H1 (cell line): Measurements from ENCODE around the gene NAPA. TPM values are rescaled to one million over a fixed set of nuclear protein-coding genes. Genes with fewer than 3 reads are reported as not detected.

Source experiments
- CTCF ChIA-PET: fragments of 300-600 bp; sonication (Branson Sonifier 250); formaldehyde crosslinking; loops from one replicate; lab custom pipeline; 2021; ENCODE audit not compliant: partially characterized antibody; lab: Charles Lee
- POLR2A ChIA-PET: fragments of 300-600 bp; sonication (Branson Sonifier 250); formaldehyde crosslinking; loops from one replicate; lab custom pipeline; 2021; ENCODE audit warnings: inconsistent platforms; ENCODE audit not compliant: partially characterized antibody; lab: Charles Lee
- DNase-seq, 2 experiments: peaks; one replicate each; pipeline versions ENCODE4 v3.0.0 to v3.0.0-alpha.2; 2010 to 2022; ENCODE audit warnings: low spot score in 2 of 2, low read depth in 1 of 2, mixed read lengths in 1 of 2
- FAIRE-seq: peaks from 2 replicates; lab custom pipeline; 2011; peaks lifted over from hg19 to GRCh38; lab: Jason Lieb, UNC
- H2AFZ ChIP-seq: 2 replicates; pipeline ENCODE4 v1.8.1; 2012; ENCODE audit warnings: low read length, inconsistent platforms
- H2AK5ac ChIP-seq: 2 replicates; pipeline ENCODE4 v1.6.1; 2013; ENCODE audit warnings: low read depth, low read length
- H2BK120ac ChIP-seq: replicated peaks from 2 replicates; pipeline ENCODE3; 2013; ENCODE audit warnings: low read depth, low read length, inconsistent platforms
- H2BK12ac ChIP-seq: 2 replicates; pipeline ENCODE4 v1.6.1; 2013; ENCODE audit warnings: low read depth, low read length
- H2BK15ac ChIP-seq: 2 replicates; pipeline ENCODE4 v1.6.1; 2013; ENCODE audit warnings: low read length
- H2BK20ac ChIP-seq: 2 replicates; pipeline ENCODE4 v1.6.1; 2013; ENCODE audit warnings: low read length
- H2BK5ac ChIP-seq: 2 replicates; pipeline ENCODE4 v1.6.1; 2013; ENCODE audit warnings: low read depth, low read length
- H3K14ac ChIP-seq: 2 replicates; pipeline ENCODE4 v1.6.1; 2013; ENCODE audit warnings: inconsistent platforms; ENCODE audit not compliant: insufficient read length
- H3K18ac ChIP-seq: 2 replicates; pipeline ENCODE4 v1.6.1; 2013; ENCODE audit warnings: low read length; ENCODE audit errors: extremely low read depth
- H3K23ac ChIP-seq: 2 replicates; pipeline ENCODE4 v1.6.1; 2013; ENCODE audit warnings: inconsistent platforms; ENCODE audit not compliant: insufficient read length
- H3K23me2 ChIP-seq: 2 replicates; pipeline ENCODE4 v1.6.1; 2013; ENCODE audit warnings: low read depth, low read length
- H3K27ac ChIP-seq: 2 replicates; pipeline ENCODE4 v1.6.1; 2011; ENCODE audit warnings: low read depth, low read length, inconsistent platforms
- H3K27me3 ChIP-seq, 4 experiments: replicated peaks in 1 of 4; 1 replicate in 1 of 4; 2 replicates in 3 of 4; pipeline versions ENCODE4 v1.6.1 to v1.8.1; 2011 to 2013; ENCODE audit warnings: low read length in 3 of 4, mild to moderate bottlenecking in 3 of 4, inconsistent platforms in 2 of 4, mixed read lengths in 2 of 4, moderate library complexity in 1 of 4; ENCODE audit not compliant: control insufficient read depth in 3 of 4, insufficient read depth in 3 of 4; ENCODE audit errors: extremely low read depth in 1 of 4
- H3K36me3 ChIP-seq, 4 experiments: 2 replicates each; pipeline versions ENCODE4 v1.6.1 to v1.8.1; 2011 to 2013; ENCODE audit warnings: mild to moderate bottlenecking in 4 of 4, low read length in 3 of 4, moderate library complexity in 2 of 4, control low read depth in 1 of 4, inconsistent platforms in 1 of 4; ENCODE audit not compliant: insufficient read depth in 4 of 4, control insufficient read depth in 2 of 4
- H3K4ac ChIP-seq: replicated peaks from 2 replicates; pipeline ENCODE3; 2013; ENCODE audit warnings: low read length, low read depth, mixed read lengths, inconsistent platforms; ENCODE audit not compliant: insufficient read length
- H3K4me1 ChIP-seq, 4 experiments: replicated peaks in 1 of 4; 1 replicate in 1 of 4; 2 replicates in 3 of 4; pipeline versions ENCODE4 v1.6.1 to v1.8.1; 2011 to 2013; ENCODE audit warnings: low read length in 3 of 4, inconsistent platforms in 2 of 4, mixed read lengths in 1 of 4; ENCODE audit not compliant: insufficient read depth in 4 of 4, control insufficient read depth in 3 of 4
- H3K4me2 ChIP-seq, 2 experiments: 2 replicates each; pipeline versions ENCODE4 v1.6.1 to v1.8.1; 2011 to 2013; ENCODE audit warnings: low read depth in 2 of 2, low read length in 2 of 2, control low read depth in 1 of 2, inconsistent platforms in 1 of 2, mild to moderate bottlenecking in 1 of 2; ENCODE audit not compliant: insufficient read depth in 1 of 2
- H3K4me3 ChIP-seq, 4 experiments: fragments of 200-600, 300-600 bp in 1 of 4; sonication (generic), shearing (Covaris generic), sonication (Bioruptor Twin) in 1 of 4; 2 replicates each; pipeline versions ENCODE4 v1.5.1 to v1.8.1; 2011 to 2016; ENCODE audit warnings: low read length in 4 of 4, low read depth in 3 of 4, control low read depth in 2 of 4, inconsistent platforms in 2 of 4, mild to moderate bottlenecking in 2 of 4, mixed read lengths in 1 of 4, moderate library complexity in 1 of 4; ENCODE audit not compliant: insufficient read depth in 2 of 4; ENCODE audit errors: extremely low read depth in 1 of 4
- H3K56ac ChIP-seq: replicated peaks from 2 replicates; pipeline ENCODE3; 2013; ENCODE audit warnings: low read depth, mild to moderate bottlenecking, mixed read lengths, low read length, inconsistent platforms; ENCODE audit not compliant: insufficient read length
- H3K79me1 ChIP-seq: 2 replicates; pipeline ENCODE4 v1.6.1; 2013; ENCODE audit warnings: low read depth, low read length, control low read depth
- H3K79me2 ChIP-seq, 2 experiments: 2 replicates each; pipeline versions ENCODE4 v1.6.1 to v1.8.1; 2012 to 2013; ENCODE audit warnings: low read length in 2 of 2, mild to moderate bottlenecking in 2 of 2, inconsistent platforms in 1 of 2; ENCODE audit not compliant: insufficient read depth in 2 of 2, control insufficient read depth in 1 of 2
- H3K9ac ChIP-seq, 4 experiments: replicated peaks in 1 of 4; 1 replicate in 1 of 4; 2 replicates in 3 of 4; pipeline versions ENCODE4 v1.6.1 to v1.8.1; 2011 to 2013; ENCODE audit warnings: low read depth in 3 of 4, low read length in 3 of 4, control low read depth in 2 of 4, mild to moderate bottlenecking in 2 of 4, moderate library complexity in 2 of 4, inconsistent platforms in 1 of 4; ENCODE audit errors: extremely low read depth in 1 of 4
- H3K9me3 ChIP-seq, 2 experiments: 2 replicates each; pipeline versions ENCODE4 v1.6.1 to v1.8.1; 2012 to 2013; ENCODE audit warnings: mild to moderate bottlenecking in 2 of 2, moderate library complexity in 2 of 2, control low read depth in 1 of 2, inconsistent platforms in 1 of 2, low read depth in 1 of 2, low read length in 1 of 2, mixed read lengths in 1 of 2; ENCODE audit not compliant: insufficient read depth in 2 of 2
- H4K20me1 ChIP-seq, 2 experiments: replicated peaks in 1 of 2; 2 replicates each; pipeline versions ENCODE3 to v1.8.1; 2011 to 2013; ENCODE audit warnings: inconsistent platforms in 2 of 2, low read length in 2 of 2, mild to moderate bottlenecking in 1 of 2; ENCODE audit not compliant: insufficient read depth in 2 of 2, control insufficient read depth in 1 of 2
- H4K5ac ChIP-seq: 2 replicates; pipeline ENCODE4 v1.6.1; 2013; ENCODE audit warnings: low read length, low read depth, mixed read lengths, inconsistent platforms; ENCODE audit not compliant: insufficient read length
- H4K8ac ChIP-seq: 2 replicates; pipeline ENCODE4 v1.8.0; 2013; ENCODE audit warnings: mild to moderate bottlenecking, moderate library complexity, low read length, inconsistent platforms; ENCODE audit not compliant: insufficient read depth; ENCODE audit errors: extremely low read depth
- H4K91ac ChIP-seq: replicated peaks from 2 replicates; pipeline ENCODE3; 2013; ENCODE audit warnings: low read length, mixed read lengths, inconsistent platforms; ENCODE audit not compliant: insufficient read length
- ASH2L ChIP-seq: fragments of 200-600, 300-600 bp; sonication (generic); IDR thresholded peaks from one replicate; pipeline ENCODE4 v1.7.1; 2017; ENCODE audit warnings: low read length
- CREB1 ChIP-seq: IDR thresholded peaks from 2 replicates; pipeline ENCODE4 v1.6.1; 2012; ENCODE audit warnings: inconsistent platforms
- FOSL1 ChIP-seq: IDR thresholded peaks from 2 replicates; pipeline ENCODE4 v1.6.1; 2011; ENCODE audit warnings: mild to moderate bottlenecking, low read depth, low read length, moderate library complexity; ENCODE audit not compliant: insufficient read depth
- HDAC6 ChIP-seq: IDR thresholded peaks from one replicate; pipeline ENCODE4 v1.7.1; 2012; ENCODE audit warnings: low read depth, mild to moderate bottlenecking, inconsistent platforms, low read length, moderate library complexity
- KDM4A ChIP-seq: IDR thresholded peaks from one replicate; pipeline ENCODE4 v1.7.1; 2012; ENCODE audit warnings: low read depth, mild to moderate bottlenecking, moderate library complexity, low read length, inconsistent platforms; ENCODE audit not compliant: severe bottlenecking
- SRF ChIP-seq: IDR thresholded peaks from 2 replicates; pipeline ENCODE4 v1.6.1; 2011; ENCODE audit warnings: mild to moderate bottlenecking, low read depth, low read length, moderate library complexity
- WGBS, 2 experiments: shearing (Covaris generic) in 1 of 2; methylation state at CpG; one replicate each; pipeline versions ENCODE4 v1.1.6 to v1.1.7; 2013 to 2015; ENCODE audit warnings: low lambda C conversion rate in 2 of 2, mixed read lengths in 2 of 2, inconsistent platforms in 1 of 2, low coverage in 1 of 2, missing lambda C conversion rate in 1 of 2; ENCODE audit not compliant: insufficient replicate concordance in 2 of 2, insufficient coverage in 1 of 2, insufficient read length in 1 of 2; ENCODE audit errors: extremely low coverage in 1 of 2, missing lambda C conversion rate in 1 of 2; 5-methylcytosine and 5-hydroxymethylcytosine counted together
- polyA plus RNA-seq, 7 experiments: library from polyadenylated mRNA; depleted of rRNA in 3 of 7; stranded (reverse) in 5 of 7; unstranded in 2 of 7; fragments of >200 nt in 5 of 7; fragments of 200-250 nt in 2 of 7; gene quantifications; 1 replicate in 5 of 7; 2 replicates in 1 of 7; 4 replicates in 1 of 7; pipeline versions ENCODE4 v1.2.1 to v1.2.3, GENCODE V29; 2011 to 2013; ENCODE audit warnings: missing spikeins in 2 of 7, mixed read lengths in 2 of 7
- total RNA-seq: library from RNA; stranded (reverse); fragmentation: NEBNext Ultra II Directional; extraction: Animal tissue kit (Norgen Biotek cat#: 25700); gene quantifications from 2 replicates; pipeline ENCODE4 v1.2.1, GENCODE V29; 2021
- TF ChIP-seq, protein P1 (sequence below): IDR thresholded peaks from 2 replicates; pipeline ENCODE4 v1.6.1; 2011; ENCODE audit warnings: low read depth, mild to moderate bottlenecking, low read length; ENCODE audit not compliant: insufficient read depth

The NAPA gene
- total and polyA plus RNA-seq, 2 of the 8 experiments (the other 6 are each of a cell fraction or from before 2014, with no cell fraction given), result 58.5 to 78.2 TPM

DNA sequence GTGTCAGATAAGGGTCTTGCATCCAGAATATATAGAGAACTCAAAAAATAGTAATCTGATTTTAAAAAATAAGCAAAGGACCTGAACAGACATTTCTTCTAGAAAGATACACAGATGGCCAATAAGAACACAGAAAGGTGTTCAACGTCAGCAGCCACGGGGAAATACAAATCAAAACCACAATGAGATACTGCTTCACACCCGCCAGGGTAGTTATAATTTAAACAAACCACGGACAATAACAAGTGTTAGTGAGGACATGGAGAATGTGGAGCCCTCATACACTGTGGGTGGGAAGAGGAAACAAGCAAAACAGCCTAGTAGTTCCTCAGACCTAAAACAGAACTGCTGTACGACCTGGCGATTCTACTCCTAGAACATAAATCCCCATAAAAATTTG is 26.7 kb upstream of the NAPA start:
- no peak overlapping the region for H4K8ac ChIP-seq
- H3K4me2 ChIP-seq, result no peak overlapping the region
- WGBS, 2 experiments, result 87% methylated on average over 6 of the region's 6 CpGs; no CpG with 5 or more reads in 1 of the 2 experiments
- peaks cover 0 to 4% (median 0%) of the 10 kb centered on the region in 4 experiments; a peak in 1 of 7 replicates for H3K4me1 ChIP-seq
- no peak overlapping the region for H2BK15ac ChIP-seq
- FAIRE-seq, result no peak
- H3K18ac ChIP-seq, result no peak overlapping the region
- POLR2A ChIA-PET, result no interaction called here
- no peak overlapping the region for H2BK20ac ChIP-seq
- DNase-seq, result no peak
- no peak overlapping the region for H3K27ac ChIP-seq
- H4K5ac ChIP-seq, result no peak overlapping the region
- TF ChIP-seq, protein P1, sequence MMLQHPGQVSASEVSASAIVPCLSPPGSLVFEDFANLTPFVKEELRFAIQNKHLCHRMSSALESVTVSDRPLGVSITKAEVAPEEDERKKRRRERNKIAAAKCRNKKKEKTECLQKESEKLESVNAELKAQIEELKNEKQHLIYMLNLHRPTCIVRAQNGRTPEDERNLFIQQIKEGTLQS, result no peak
- TF ChIP-seq KDM4A, result no peak
- no peak for TF ChIP-seq FOSL1
- TF ChIP-seq SRF, result no peak
- no peak for TF ChIP-seq CREB1
- no peak for TF ChIP-seq HDAC6
- no peak for TF ChIP-seq ASH2L
- H2BK12ac ChIP-seq, result no peak overlapping the region
- H2BK5ac ChIP-seq, result no peak overlapping the region
- no peaks in the 10 kb centered on the region for H3K23me2 ChIP-seq
- H2BK120ac ChIP-seq, result no peak overlapping the region
- no peak overlapping the region for H2AFZ ChIP-seq
- H4K91ac ChIP-seq, result no peak overlapping the region
- no peaks in the 10 kb centered on the region for H3K79me2 ChIP-seq
- 0 out of 2 replicates have a peak overlapping the region, but pooled peaks have one; percentile 7 for H2AK5ac ChIP-seq
- no peaks in the 10 kb centered on the region for H3K27me3 ChIP-seq
- H3K4me3 ChIP-seq, result no peak overlapping the region
- CTCF ChIA-PET, result no interaction called here
- H3K56ac ChIP-seq, result no peak overlapping the region
- no peaks in the 10 kb centered on the region; a peak in 1 of 4 replicates for H3K9me3 ChIP-seq
- no peak overlapping the region for H3K23ac ChIP-seq
- H3K79me1 ChIP-seq, result no peaks in the 10 kb centered on the region
- H3K36me3 ChIP-seq, result no peaks in the 10 kb centered on the region
- no peak overlapping the region for H3K14ac ChIP-seq
- H3K9ac ChIP-seq, result no peak overlapping the region; a peak in 1 of 7 replicates
- H4K20me1 ChIP-seq, result no peaks in the 10 kb centered on the region
- H3K4ac ChIP-seq, result peak overlapping the region; percentile 25
